Stimulated activated CD8-positive, alpha-beta memory T cell treated with anti-CD3 and anti-CD28 coated beads, Interleukin-7, amount 100 ng/mL, for 24 hours (primary cell): Measurements from ENCODE around the gene PERCC1.
"Not testable (repeated sequence)": the region's sequence is repeated elsewhere in the genome, so short reads cannot be mapped to it uniquely, and the experiment has no call there.

Source experiments
- DNase-seq: peaks from one replicate; pipeline ENCODE4 v3.0.0-alpha.2; 2020; ENCODE audit warnings: low read depth

The PERCC1 gene

GRCh38 chr16:1434644-1435592 lies 4.0 kb downstream of the PERCC1 start:
- no peak for DNase-seq

- DNase-seq = no peak
Observed at GRCh38 chr16:1435921-1436697, 5.2 kb downstream of the PERCC1 start.

- DNase-seq = no peak
Observed at GRCh38 chr16:1436731-1437355, 6.0 kb downstream of the PERCC1 start.

GRCh38 chr16:1437606-1438005 lies 6.7 kb downstream of the PERCC1 start:
- DNase-seq = no peak

GRCh38 chr16:1438229-1439057 lies 7.6 kb downstream of the PERCC1 start:
- DNase-seq = no peak

- no peak for DNase-seq
Observed at GRCh38 chr16:1439058-1439698, 8.3 kb downstream of the PERCC1 start.

GRCh38 chr16:1439699-1440074 lies 8.8 kb downstream of the PERCC1 start:
- DNase-seq = not testable (repeated sequence)

GRCh38 chr16:1441391-1441829 lies 10.5 kb downstream of the PERCC1 start:
- no peak for DNase-seq

GRCh38 chr16:1442697-1443096 lies 11.8 kb downstream of the PERCC1 start:
- DNase-seq = no peak

- no peak for DNase-seq
Observed at GRCh38 chr16:1443403-1443973, 12.6 kb downstream of the PERCC1 start.

- DNase-seq = no peak
Observed at GRCh38 chr16:1443980-1444729, 13.3 kb downstream of the PERCC1 start, which contains the start of gene CCDC154. TSS of gene CCDC154 (minus strand) at chr16:1444556. CDS start at chr16:1444322, 234 bp downstream.

GRCh38 chr16:1444730-1445517 lies 14.0 kb downstream of the PERCC1 start:
- DNase-seq = no peak

- no peak for DNase-seq
Observed at GRCh38 chr16:1445518-1446203, 14.8 kb downstream of the PERCC1 start.

- no peak for DNase-seq
Observed at GRCh38 chr16:1446296-1447080, 15.6 kb downstream of the PERCC1 start.

- no peak for DNase-seq
Observed at GRCh38 chr16:1447965-1448364, 17.1 kb downstream of the PERCC1 start.

GRCh38 chr16:1448536-1449116 lies 17.7 kb downstream of the PERCC1 start:
- no peak for DNase-seq

- DNase-seq = no peak
Observed at GRCh38 chr16:1449201-1449788, 18.4 kb downstream of the PERCC1 start.
